Measurements from ENCODE around the gene GADL1. TPM values are rescaled to one million over a fixed set of nuclear protein-coding genes. Genes with fewer than 3 reads are reported as not detected.

Gene GADL1
- polyA plus RNA-seq, 2 of the 4 experiments (the other 2 are of a cell fraction): not detected

DNA sequence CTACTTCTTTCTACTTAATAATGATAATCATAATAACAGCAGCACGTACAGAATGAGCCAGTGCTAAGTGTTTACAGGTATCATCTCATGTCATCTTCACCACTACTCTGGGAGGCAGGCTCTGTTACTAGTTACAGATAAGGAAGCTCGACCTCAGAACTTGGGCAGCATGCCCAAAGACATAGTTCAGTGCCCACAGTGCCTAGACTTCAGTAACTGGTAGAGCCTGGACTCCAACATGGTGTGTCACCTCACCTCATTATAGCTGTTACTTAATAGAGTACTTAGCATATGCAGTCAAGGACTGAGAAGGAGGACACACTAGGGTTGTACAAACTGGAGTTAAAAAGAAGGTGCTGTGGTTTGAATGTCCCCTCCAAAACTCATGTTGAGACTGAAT lies 7.6 kb downstream of the GADL1 start:
- TF ChIP-seq FOSL2 (IDR thresholded peaks at IDR 0.05) (no peak), FOSL2 (CRISPR knock-in tag; IDR thresholded peaks at IDR 0.05) (no peak), MAZ (IDR thresholded peaks at IDR 0.05; ENCODE audit: borderline replicate concordance, low read depth, low read length) (no peak), HOXA7 (CRISPR knock-in tag; IDR thresholded peaks at IDR 0.05) (no peak), JUNB (IDR thresholded peaks at IDR 0.05) (no peak), KDM5A (IDR thresholded peaks at IDR 0.05) (no peak), SREBF2 (IDR thresholded peaks at IDR 0.05) (no peak), HEYL (CRISPR knock-in tag; IDR thresholded peaks at IDR 0.05) (no peak), TFCP2L1 (CRISPR knock-in tag; IDR thresholded peaks at IDR 0.05) (no peak), CHD2 (IDR thresholded peaks at IDR 0.05; ENCODE audit: low read length, partially characterized antibody) (no peak), RFX5 (IDR thresholded peaks at IDR 0.05) (no peak), HDAC2 (IDR thresholded peaks at IDR 0.05) (no peak)
- ATAC-seq (no peak), DNase-seq (ENCODE audit: low read depth in 1 of 2, low spot score in 1 of 2) (no peak), FAIRE-seq (no peak)
- Histone ChIP-seq H3K9me3 (no peaks in the 10 kb centered on the region), H3K4me1 (no peaks in the 10 kb centered on the region), H3K4me2 (no peak overlapping the region), H3K27ac (no peak overlapping the region), H3K4me3 (no peak overlapping the region)
- WGBS (ENCODE audit: missing lambda C conversion rate): 6% methylated on average over 2 of the region's 2 CpGs
- POLR2A ChIA-PET: no interaction called here
- CTCF ChIA-PET: interaction anchor here (1.1 kb wide), 1 partner anchor 79 kb away, joined by 3 read pairs; no protein-coding TSS in a partner anchor

DNA sequence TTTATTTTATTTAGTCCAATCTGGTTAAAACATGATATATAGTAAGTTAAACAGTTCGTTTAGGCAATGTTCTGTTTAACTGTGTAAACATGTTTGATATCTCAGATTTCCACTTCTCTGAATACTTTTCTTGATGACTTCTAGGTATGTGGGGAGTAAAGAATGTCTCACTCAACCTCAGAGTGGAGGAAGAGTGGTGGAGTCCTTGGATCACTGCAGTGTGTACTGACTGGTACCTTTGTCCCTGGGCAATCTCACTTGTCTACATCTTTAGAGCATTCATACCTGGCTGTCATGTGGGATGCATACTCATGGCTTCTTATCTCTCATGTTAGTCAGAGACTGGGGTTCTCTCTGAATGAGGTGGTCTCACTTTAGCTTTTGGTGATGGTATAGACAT lies 15.6 kb downstream of the GADL1 start:
- Histone ChIP-seq H3K9me3 (no peaks in the 10 kb centered on the region), H3K4me2 (no peak overlapping the region), H3K4me3 (no peak overlapping the region), H3K27ac (no peak overlapping the region), H3K4me1 (no peaks in the 10 kb centered on the region)
- ChIA-PET CTCF (interaction anchor here (0.7 kb wide), 1 partner anchor 26 kb away, joined by 3 read pairs; no protein-coding TSS in a partner anchor), POLR2A (no interaction called here)
- DNase-seq (ENCODE audit: low read depth in 1 of 2, low spot score in 1 of 2) (no peak), ATAC-seq (no peak), FAIRE-seq (no peak)
- 4% methylated on average over 1 of the region's 1 CpG for whole genome bisulfite sequencing (ENCODE audit: missing lambda C conversion rate)
- TF ChIP-seq JUNB (IDR thresholded peaks at IDR 0.05) (no peak), FOSB (CRISPR knock-in tag; IDR thresholded peaks at IDR 0.05) (no peak), NPAS2 (CRISPR knock-in tag; IDR thresholded peaks at IDR 0.05; ENCODE audit: borderline replicate concordance) (no peak), NR3C1 (IDR thresholded peaks at IDR 0.05) (no peak), CBX8 (IDR thresholded peaks at IDR 0.05) (no peak), FOSL2 (IDR thresholded peaks at IDR 0.05) (no peak), FOSL2 (CRISPR knock-in tag; IDR thresholded peaks at IDR 0.05) (no peak), KDM5A (IDR thresholded peaks at IDR 0.05) (no peak), ZSCAN20 (CRISPR knock-in tag; IDR thresholded peaks at IDR 0.05) (no peak), BHLHE40 (IDR thresholded peaks at IDR 0.05; ENCODE audit: low read depth, low read length) (no peak), ZC3H11A (IDR thresholded peaks at IDR 0.05) (no peak), CBX2 (IDR thresholded peaks at IDR 0.05; ENCODE audit: borderline replicate concordance, low read depth) (no peak)
- TF ChIP-seq, protein P1, sequence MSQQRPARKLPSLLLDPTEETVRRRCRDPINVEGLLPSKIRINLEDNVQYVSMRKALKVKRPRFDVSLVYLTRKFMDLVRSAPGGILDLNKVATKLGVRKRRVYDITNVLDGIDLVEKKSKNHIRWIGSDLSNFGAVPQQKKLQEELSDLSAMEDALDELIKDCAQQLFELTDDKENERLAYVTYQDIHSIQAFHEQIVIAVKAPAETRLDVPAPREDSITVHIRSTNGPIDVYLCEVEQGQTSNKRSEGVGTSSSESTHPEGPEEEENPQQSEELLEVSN (IDR thresholded peaks at IDR 0.05; ENCODE audit: borderline replicate concordance, low read depth): no peak
- TF ChIP-seq, protein P2, sequence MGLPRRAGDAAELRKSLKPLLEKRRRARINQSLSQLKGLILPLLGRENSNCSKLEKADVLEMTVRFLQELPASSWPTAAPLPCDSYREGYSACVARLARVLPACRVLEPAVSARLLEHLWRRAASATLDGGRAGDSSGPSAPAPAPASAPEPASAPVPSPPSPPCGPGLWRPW (IDR thresholded peaks at IDR 0.05): no peak

DNA sequence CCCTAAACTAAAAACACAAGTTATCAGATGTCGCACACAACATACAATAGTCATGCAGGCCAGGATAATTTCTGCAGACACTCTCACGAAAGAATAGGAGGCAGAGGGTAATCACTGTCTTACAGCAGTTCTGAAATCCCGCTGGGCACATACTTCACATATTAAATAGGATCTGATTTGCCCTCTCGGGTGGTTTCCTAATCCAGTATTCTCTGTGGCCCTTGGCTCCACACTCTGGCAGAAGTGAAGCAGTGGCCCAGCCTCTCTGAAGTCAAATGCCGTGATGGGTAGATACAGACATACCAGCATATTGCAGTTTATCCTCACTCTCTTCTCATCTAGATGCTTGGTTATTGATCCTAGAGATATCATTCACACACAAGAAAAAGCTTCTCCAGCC lies 19.0 kb downstream of the GADL1 start:
- TF ChIP-seq HOXB13 (CRISPR knock-in tag; IDR thresholded peaks at IDR 0.05; ENCODE audit: low read depth) (no peak), ZSCAN20 (CRISPR knock-in tag; IDR thresholded peaks at IDR 0.05) (no peak), RAD21 (conservative IDR thresholded peaks at IDR 0.05 in 1 of 2, IDR thresholded peaks at IDR 0.05 in 1 of 2) (no peak), HOXB5 (CRISPR knock-in tag; IDR thresholded peaks at IDR 0.05) (no peak), ZC3H11A (IDR thresholded peaks at IDR 0.05) (no peak), KDM5A (IDR thresholded peaks at IDR 0.05) (no peak), NR3C1 (IDR thresholded peaks at IDR 0.05) (no peak)
- TF ChIP-seq, protein P3, sequence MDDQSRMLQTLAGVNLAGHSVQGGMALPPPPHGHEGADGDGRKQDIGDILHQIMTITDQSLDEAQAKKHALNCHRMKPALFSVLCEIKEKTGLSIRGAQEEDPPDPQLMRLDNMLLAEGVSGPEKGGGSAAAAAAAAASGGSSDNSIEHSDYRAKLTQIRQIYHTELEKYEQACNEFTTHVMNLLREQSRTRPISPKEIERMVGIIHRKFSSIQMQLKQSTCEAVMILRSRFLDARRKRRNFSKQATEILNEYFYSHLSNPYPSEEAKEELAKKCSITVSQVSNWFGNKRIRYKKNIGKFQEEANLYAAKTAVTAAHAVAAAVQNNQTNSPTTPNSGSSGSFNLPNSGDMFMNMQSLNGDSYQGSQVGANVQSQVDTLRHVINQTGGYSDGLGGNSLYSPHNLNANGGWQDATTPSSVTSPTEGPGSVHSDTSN (IDR thresholded peaks at IDR 0.05): no peak
- no peak for DNase-seq (ENCODE audit: low read depth in 1 of 2, low spot score in 1 of 2)
- Histone ChIP-seq H3K4me2 (no peak overlapping the region), H3K27ac (no peak overlapping the region), H3K9me3 (no peaks in the 10 kb centered on the region), H3K4me3 (no peak overlapping the region), H3K4me1 (no peaks in the 10 kb centered on the region)
- ChIA-PET CTCF (interaction anchor here (1.1 kb wide), 1 partner anchor 11 kb away, joined by 4 read pairs; no protein-coding TSS in a partner anchor), POLR2A (no interaction called here)
- FAIRE-seq: no peak
- no peak for ATAC-seq
- WGBS (ENCODE audit: missing lambda C conversion rate): 49% methylated on average over 5 of the region's 5 CpGs

All from A549 (cell line).